WTC11 (cell line): ENCODE measurements around the gene PHF24. TPM values are rescaled to one million over a fixed set of nuclear protein-coding genes. Genes with fewer than 3 reads are reported as not detected.

Experiments
- ATAC-seq: fragments of 200-7000 bp; cut with Tn5 transposase; 2 replicates; pipeline ENCODE4 v1.10.0; 2021; ENCODE audit warnings: mild to moderate bottlenecking, moderate library complexity
- CTCF ChIA-PET: fragments of 300-600 bp; sonication (Branson Sonifier 250); formaldehyde crosslinking; loops from one replicate; lab custom pipeline; 2021; ENCODE audit warnings: antibody characterized with exemption; lab: Charles Lee
- POLR2A ChIA-PET: fragments of 350-600 bp; sonication (Branson Sonifier 250); formaldehyde crosslinking; loops from one replicate; lab custom pipeline; 2021; ENCODE audit warnings: antibody characterized with exemption; lab: Charles Lee
- DNase-seq: peaks from one replicate; pipeline ENCODE4 v3.0.0; 2021; ENCODE audit warnings: low spot score
- H3K27ac Mint-ChIP-seq: 2 replicates; pipeline ENCODE4 v1.8.0; 2021; ENCODE audit warnings: mixed read lengths
- H3K27me3 Mint-ChIP-seq: 2 replicates; pipeline ENCODE4 v1.8.0; 2021; ENCODE audit warnings: low read depth, mild to moderate bottlenecking, moderate library complexity, mixed read lengths
- H3K36me3 Mint-ChIP-seq: 2 replicates; pipeline ENCODE4 v1.8.0; 2021; ENCODE audit warnings: mixed read lengths
- H3K4me1 Mint-ChIP-seq: 2 replicates; pipeline ENCODE4 v1.8.0; 2022; ENCODE audit warnings: mixed read lengths
- H3K4me3 Mint-ChIP-seq: 2 replicates; pipeline ENCODE4 v1.8.0; 2021; ENCODE audit warnings: mild to moderate bottlenecking, moderate library complexity, mixed read lengths
- H3K9me3 Mint-ChIP-seq: 2 replicates; pipeline ENCODE4 v1.8.0; 2021; ENCODE audit warnings: mixed read lengths
- CREB1 ChIP-seq: sonication (generic); formaldehyde crosslinking; IDR thresholded peaks from 2 replicates; pipeline ENCODE4 v1.8.0; 2023; ENCODE audit warnings: mild to moderate bottlenecking, missing genetic modification reagents
- ESRRA ChIP-seq: sonication (generic); formaldehyde crosslinking; IDR thresholded peaks from 2 replicates; pipeline ENCODE4 v1.8.1; 2022; ENCODE audit warnings: mild to moderate bottlenecking, missing genetic modification reagents, borderline replicate concordance
- FOXP1 ChIP-seq: sonication (generic); formaldehyde crosslinking; IDR thresholded peaks from 2 replicates; pipeline ENCODE4 v1.8.0; 2022; ENCODE audit warnings: missing genetic modification reagents, mild to moderate bottlenecking, moderate library complexity, borderline replicate concordance
- GRHL2 ChIP-seq: fragments of 250-450 bp; sonication (Bioruptor Pico); IDR thresholded peaks from 2 replicates; pipeline ENCODE4 v1.8.0; 2022; ENCODE audit warnings: mild to moderate bottlenecking, moderate library complexity; ENCODE audit not compliant: insufficient replicate concordance, severe bottlenecking
- NFYB ChIP-seq: sonication (generic); formaldehyde crosslinking; conservative IDR thresholded peaks from 2 replicates; pipeline ENCODE4 v1.8.0; 2022; ENCODE audit warnings: low read depth, missing genetic modification reagents
- NR1H2 ChIP-seq: sonication (generic); formaldehyde crosslinking; IDR thresholded peaks from 2 replicates; pipeline ENCODE4 v1.9.0; 2021; ENCODE audit warnings: mild to moderate bottlenecking, moderate library complexity, missing genetic modification reagents
- TP53 ChIP-seq: sonication (generic); formaldehyde crosslinking; IDR thresholded peaks from 2 replicates; pipeline ENCODE4 v1.8.1; 2023; ENCODE audit warnings: mild to moderate bottlenecking, missing genetic modification reagents
- ZNF121 ChIP-seq: sonication (generic); formaldehyde crosslinking; IDR thresholded peaks from 2 replicates; pipeline ENCODE4 v1.8.0; 2023; ENCODE audit warnings: missing genetic modification reagents
- ZNF232 ChIP-seq: sonication (generic); formaldehyde crosslinking; IDR thresholded peaks from 2 replicates; pipeline ENCODE4 v1.8.0; 2022; ENCODE audit warnings: mild to moderate bottlenecking, missing genetic modification reagents
- total RNA-seq: library from RNA; stranded (reverse); gene quantifications from 3 replicates; pipeline ENCODE4 v1.2.3, GENCODE V29; 2021
- TF ChIP-seq, protein P1 (sequence below): sonication (generic); formaldehyde crosslinking; IDR thresholded peaks from 2 replicates; pipeline ENCODE4 v1.8.1; 2022; ENCODE audit warnings: missing genetic modification reagents, borderline replicate concordance
- TF ChIP-seq, protein P2 (sequence below): fragments of 250-450 bp; sonication (Bioruptor Pico); IDR thresholded peaks from 2 replicates; pipeline ENCODE4 v1.9.0; 2021; ENCODE audit warnings: mild to moderate bottlenecking
- TF ChIP-seq, protein P3 (sequence below): sonication (generic); formaldehyde crosslinking; IDR thresholded peaks from 2 replicates; pipeline ENCODE4 v1.8.0; 2023; ENCODE audit warnings: missing genetic modification reagents, mild to moderate bottlenecking, borderline replicate concordance

PHF24 gene
- total RNA-seq, 1 experiment from 2014 or later = 0.59 TPM

DNA sequence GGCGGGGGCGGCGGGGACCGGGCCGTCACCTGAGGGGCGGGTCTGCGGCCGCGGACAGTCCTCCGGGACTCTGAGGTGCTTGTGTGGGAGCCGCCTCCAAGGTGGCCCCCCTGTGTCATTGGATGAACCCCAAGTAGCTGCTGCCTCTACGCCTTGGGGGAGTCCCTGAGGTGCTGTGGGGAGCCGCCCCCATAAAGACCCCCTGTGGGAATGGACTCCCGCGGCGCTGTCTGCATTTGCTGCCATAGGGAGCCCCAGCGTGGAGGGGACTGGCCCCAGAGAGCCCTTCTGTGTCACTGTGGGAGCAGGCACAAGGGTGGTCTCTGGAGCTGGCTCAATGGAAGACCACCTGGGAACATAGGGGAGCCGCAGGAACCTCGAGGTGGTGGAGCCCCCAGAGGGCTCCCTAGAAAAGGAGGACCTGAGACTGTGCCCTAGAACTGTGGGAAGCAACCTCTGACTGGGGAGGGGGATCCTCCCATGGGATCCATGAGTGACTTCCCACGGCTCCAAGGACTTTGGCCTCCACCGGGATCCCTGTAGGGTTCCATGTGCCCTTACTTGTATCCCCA is 412 bp downstream of the PHF24 start:
- ChIA-PET CTCF (interaction anchor here (1.3 kb wide), 1 partner anchor 59 kb away, joined by 4 read pairs; no protein-coding TSS in a partner anchor), POLR2A (no interaction called here)
- no peak for ATAC-seq
- DNase-seq = no peak
- H3K36me3 Mint-ChIP-seq = no peaks in the 10 kb centered on the region
- peaks cover 62% of the 10 kb centered on the region for H3K27me3 Mint-ChIP-seq
- no peak overlapping the region for H3K27ac Mint-ChIP-seq
- peak overlapping the region; percentile 63 for H3K4me3 Mint-ChIP-seq
- no peak for TF ChIP-seq ZNF121 (CRISPR knock-in tag)
- no peaks in the 10 kb centered on the region for H3K9me3 Mint-ChIP-seq
- H3K4me1 Mint-ChIP-seq = peaks cover 19% of the 10 kb centered on the region

DNA sequence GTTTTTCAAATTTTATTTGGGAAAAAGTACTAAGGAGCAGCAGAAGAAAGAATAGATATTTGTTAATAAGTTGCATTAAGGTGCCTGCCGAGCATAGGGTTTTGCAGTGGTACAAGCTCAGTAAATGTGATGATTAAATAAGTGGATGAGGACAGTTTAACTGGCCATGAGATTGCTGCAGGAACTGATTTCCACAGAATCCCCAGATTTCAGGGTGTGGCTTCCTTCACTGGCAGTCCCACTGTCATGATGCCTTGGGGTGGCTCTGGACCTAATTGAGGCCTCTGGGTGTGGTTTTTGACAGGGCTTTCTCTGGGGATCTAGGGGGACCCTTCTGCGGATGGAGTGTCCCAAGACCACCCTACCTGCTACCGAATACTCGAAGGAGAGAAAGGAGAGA is 1.4 kb downstream of the PHF24 start:
- Mint-ChIP-seq H3K36me3 (no peaks in the 10 kb centered on the region), H3K27me3 (peaks cover 62% of the 10 kb centered on the region)
- POLR2A ChIA-PET = no interaction called here
- TF ChIP-seq, protein P1, sequence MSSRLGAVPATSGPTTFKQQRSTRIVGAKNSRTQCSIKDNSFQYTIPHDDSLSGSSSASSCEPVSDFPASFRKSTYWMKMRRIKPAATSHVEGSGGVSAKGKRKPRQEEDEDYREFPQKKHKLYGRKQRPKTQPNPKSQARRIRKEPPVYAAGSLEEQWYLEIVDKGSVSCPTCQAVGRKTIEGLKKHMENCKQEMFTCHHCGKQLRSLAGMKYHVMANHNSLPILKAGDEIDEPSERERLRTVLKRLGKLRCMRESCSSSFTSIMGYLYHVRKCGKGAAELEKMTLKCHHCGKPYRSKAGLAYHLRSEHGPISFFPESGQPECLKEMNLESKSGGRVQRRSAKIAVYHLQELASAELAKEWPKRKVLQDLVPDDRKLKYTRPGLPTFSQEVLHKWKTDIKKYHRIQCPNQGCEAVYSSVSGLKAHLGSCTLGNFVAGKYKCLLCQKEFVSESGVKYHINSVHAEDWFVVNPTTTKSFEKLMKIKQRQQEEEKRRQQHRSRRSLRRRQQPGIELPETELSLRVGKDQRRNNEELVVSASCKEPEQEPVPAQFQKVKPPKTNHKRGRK (CRISPR knock-in tag) = no peak
- TF ChIP-seq NFYB = no peak
- no peak for TF ChIP-seq GRHL2 (CRISPR knock-in tag)
- TF ChIP-seq NR1H2 (CRISPR knock-in tag) = no peak
- no peak for TF ChIP-seq TP53
- TF ChIP-seq ESRRA (CRISPR knock-in tag) = no peak
- TF ChIP-seq, protein P2, sequence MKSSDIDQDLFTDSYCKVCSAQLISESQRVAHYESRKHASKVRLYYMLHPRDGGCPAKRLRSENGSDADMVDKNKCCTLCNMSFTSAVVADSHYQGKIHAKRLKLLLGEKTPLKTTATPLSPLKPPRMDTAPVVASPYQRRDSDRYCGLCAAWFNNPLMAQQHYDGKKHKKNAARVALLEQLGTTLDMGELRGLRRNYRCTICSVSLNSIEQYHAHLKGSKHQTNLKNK (CRISPR knock-in tag) = no peak
- TF ChIP-seq, all 79 proteins: peak for 0
- H3K4me3 Mint-ChIP-seq = no peak overlapping the region
- DNase-seq = no peak
- no peaks in the 10 kb centered on the region for H3K9me3 Mint-ChIP-seq
- no peak overlapping the region for H3K27ac Mint-ChIP-seq
- H3K4me1 Mint-ChIP-seq = peaks cover 19% of the 10 kb centered on the region
- CTCF ChIA-PET = interaction anchor here (1.0 to 1.3 kb wide), 3 partner anchors 60 to 199 kb away, joined by 3 to 7 read pairs (median 4); no protein-coding TSS in a partner anchor
- no peak for ATAC-seq

DNA sequence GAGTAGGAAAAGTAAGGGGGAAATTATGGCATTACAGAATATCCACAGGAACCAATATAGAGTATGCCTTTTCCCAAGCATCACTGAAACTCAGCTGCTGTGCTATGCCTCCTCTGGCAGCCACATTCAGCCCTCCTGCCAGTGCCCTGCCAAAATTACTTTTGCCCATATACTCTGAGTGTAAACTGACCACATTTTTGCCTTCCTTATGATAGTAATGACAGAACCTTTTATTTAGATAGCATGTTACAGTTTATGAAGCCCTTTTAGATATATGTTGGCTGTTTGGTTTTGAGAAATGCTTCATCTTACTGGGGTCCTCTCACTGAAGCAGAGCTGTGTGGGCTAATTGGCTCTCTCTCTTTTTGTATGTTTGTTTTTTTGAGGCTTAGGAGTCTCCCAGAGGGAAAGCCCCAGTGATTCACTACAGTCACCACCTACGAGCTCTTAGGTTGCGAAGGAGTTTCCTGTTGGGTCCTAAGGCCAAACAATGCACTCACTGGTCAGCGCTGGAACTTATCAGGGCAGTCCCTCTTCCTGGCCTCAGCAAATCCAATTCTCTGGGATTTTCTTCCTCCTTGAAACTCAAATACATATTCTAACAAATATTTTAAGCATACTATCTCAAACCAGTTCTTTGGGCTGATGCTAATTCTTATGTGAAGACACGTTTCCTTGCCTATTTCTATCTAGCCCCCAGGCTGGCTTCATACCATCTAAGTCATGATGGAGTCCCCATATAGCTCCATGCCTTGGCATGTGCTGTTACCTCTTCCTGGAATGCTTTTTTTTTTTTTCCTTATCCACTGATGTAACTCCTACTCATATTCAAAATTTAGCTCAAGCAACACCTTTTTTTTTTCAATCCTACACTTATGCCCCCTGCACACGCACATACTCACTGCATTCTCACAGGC is 3.7 kb downstream of the PHF24 start:
- TF ChIP-seq, protein P3, sequence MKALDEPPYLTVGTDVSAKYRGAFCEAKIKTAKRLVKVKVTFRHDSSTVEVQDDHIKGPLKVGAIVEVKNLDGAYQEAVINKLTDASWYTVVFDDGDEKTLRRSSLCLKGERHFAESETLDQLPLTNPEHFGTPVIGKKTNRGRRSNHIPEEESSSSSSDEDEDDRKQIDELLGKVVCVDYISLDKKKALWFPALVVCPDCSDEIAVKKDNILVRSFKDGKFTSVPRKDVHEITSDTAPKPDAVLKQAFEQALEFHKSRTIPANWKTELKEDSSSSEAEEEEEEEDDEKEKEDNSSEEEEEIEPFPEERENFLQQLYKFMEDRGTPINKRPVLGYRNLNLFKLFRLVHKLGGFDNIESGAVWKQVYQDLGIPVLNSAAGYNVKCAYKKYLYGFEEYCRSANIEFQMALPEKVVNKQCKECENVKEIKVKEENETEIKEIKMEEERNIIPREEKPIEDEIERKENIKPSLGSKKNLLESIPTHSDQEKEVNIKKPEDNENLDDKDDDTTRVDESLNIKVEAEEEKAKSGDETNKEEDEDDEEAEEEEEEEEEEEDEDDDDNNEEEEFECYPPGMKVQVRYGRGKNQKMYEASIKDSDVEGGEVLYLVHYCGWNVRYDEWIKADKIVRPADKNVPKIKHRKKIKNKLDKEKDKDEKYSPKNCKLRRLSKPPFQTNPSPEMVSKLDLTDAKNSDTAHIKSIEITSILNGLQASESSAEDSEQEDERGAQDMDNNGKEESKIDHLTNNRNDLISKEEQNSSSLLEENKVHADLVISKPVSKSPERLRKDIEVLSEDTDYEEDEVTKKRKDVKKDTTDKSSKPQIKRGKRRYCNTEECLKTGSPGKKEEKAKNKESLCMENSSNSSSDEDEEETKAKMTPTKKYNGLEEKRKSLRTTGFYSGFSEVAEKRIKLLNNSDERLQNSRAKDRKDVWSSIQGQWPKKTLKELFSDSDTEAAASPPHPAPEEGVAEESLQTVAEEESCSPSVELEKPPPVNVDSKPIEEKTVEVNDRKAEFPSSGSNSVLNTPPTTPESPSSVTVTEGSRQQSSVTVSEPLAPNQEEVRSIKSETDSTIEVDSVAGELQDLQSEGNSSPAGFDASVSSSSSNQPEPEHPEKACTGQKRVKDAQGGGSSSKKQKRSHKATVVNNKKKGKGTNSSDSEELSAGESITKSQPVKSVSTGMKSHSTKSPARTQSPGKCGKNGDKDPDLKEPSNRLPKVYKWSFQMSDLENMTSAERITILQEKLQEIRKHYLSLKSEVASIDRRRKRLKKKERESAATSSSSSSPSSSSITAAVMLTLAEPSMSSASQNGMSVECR (CRISPR knock-in tag) = no peak
- no peak for TF ChIP-seq CREB1 (CRISPR knock-in tag)
- no peak for TF ChIP-seq ZNF232
- no peak for TF ChIP-seq FOXP1 (CRISPR knock-in tag)
- H3K4me1 Mint-ChIP-seq = peaks cover 19% of the 10 kb centered on the region
- ChIA-PET POLR2A (no interaction called here), CTCF (interaction anchor here (0.8 to 3.0 kb wide), 8 partner anchors 11 to 201 kb away, joined by 3 to 22 read pairs (median 8); partner anchors contain the start of gene DNAJB5)
- no peak overlapping the region for H3K27ac Mint-ChIP-seq
- no peaks in the 10 kb centered on the region for H3K9me3 Mint-ChIP-seq
- H3K4me3 Mint-ChIP-seq = no peak overlapping the region
- H3K27me3 Mint-ChIP-seq = peaks cover 42% of the 10 kb centered on the region
- H3K36me3 Mint-ChIP-seq = no peaks in the 10 kb centered on the region
- ATAC-seq = no peak
- DNase-seq = no peak
